Naive thymus-derived CD4-positive, alpha-beta T cell (primary cell): Measurements from ENCODE around the gene AKNAD1. TPM values are rescaled to one million over a fixed set of nuclear protein-coding genes. Genes with fewer than 3 reads are reported as not detected.

Source experiments
- ATAC-seq: fragments of 150-1000 bp; cut with Tn5 transposase; 2 replicates; pipeline ENCODE4 v1.10.0; 2021; ENCODE audit warnings: mild to moderate bottlenecking, moderate library complexity
- CTCF ChIA-PET: fragments of 350-600 bp; sonication (Branson Sonifier 250); formaldehyde crosslinking; loops from one replicate; lab custom pipeline; 2021; ENCODE audit warnings: antibody characterized with exemption; lab: Charles Lee
- POLR2A ChIA-PET: fragments of 350-600 bp; sonication (Branson Sonifier 250); formaldehyde crosslinking; loops from one replicate; lab custom pipeline; 2021; ENCODE audit warnings: antibody characterized with exemption, inconsistent platforms; lab: Charles Lee
- DNase-seq, 9 donors: peaks; one replicate each; pipeline versions ENCODE4 v3.0.0 to v3.0.0-alpha.2; 2020 to 2022; ENCODE audit warnings: mixed read lengths in 1 of 9
- H3K27ac ChIP-seq: one replicate; pipeline ENCODE4 v1.7.0; 2013; ENCODE audit warnings: mild to moderate bottlenecking, low read depth, low read length, moderate library complexity
- H3K27me3 ChIP-seq, 2 donors: one replicate each; pipeline ENCODE4 v1.7.0; 2013; ENCODE audit warnings: low read length in 2 of 2, mild to moderate bottlenecking in 2 of 2, moderate library complexity in 2 of 2; ENCODE audit not compliant: control insufficient read depth in 2 of 2, insufficient read depth in 2 of 2
- H3K36me3 ChIP-seq, 3 experiments: 1 replicate in 2 of 3; 2 replicates in 1 of 3; pipeline ENCODE4 v1.7.0; 2013; ENCODE audit warnings: low read length in 3 of 3, mild to moderate bottlenecking in 3 of 3, moderate library complexity in 1 of 3; ENCODE audit not compliant: insufficient read depth in 3 of 3, control insufficient read depth in 2 of 3
- H3K4me1 ChIP-seq, 2 donors: one replicate each; pipeline ENCODE4 v1.7.0; 2013; ENCODE audit warnings: low read length in 2 of 2, mild to moderate bottlenecking in 2 of 2, moderate library complexity in 1 of 2; ENCODE audit not compliant: control insufficient read depth in 2 of 2, insufficient read depth in 2 of 2
- H3K4me3 ChIP-seq: 2 replicates; pipeline ENCODE4 v1.7.0; 2013; ENCODE audit warnings: mild to moderate bottlenecking, low read length
- H3K9me3 ChIP-seq, 3 experiments: 1 replicate in 2 of 3; 2 replicates in 1 of 3; pipeline ENCODE4 v1.7.0; 2013; ENCODE audit warnings: low read length in 3 of 3; ENCODE audit not compliant: control insufficient read depth in 2 of 3
- H3K27ac Mint-ChIP-seq, 9 donors: one replicate each; pipeline ENCODE4 v1.8.0; 2020 to 2022; ENCODE audit warnings: mixed read lengths in 9 of 9, mild to moderate bottlenecking in 8 of 9, moderate library complexity in 5 of 9, inconsistent platforms in 2 of 9
- H3K27me3 Mint-ChIP-seq, 5 donors: one replicate each; pipeline ENCODE4 v1.8.0; 2021 to 2022; ENCODE audit warnings: mixed read lengths in 5 of 5, mild to moderate bottlenecking in 1 of 5
- H3K36me3 Mint-ChIP-seq, 5 donors: one replicate each; pipeline ENCODE4 v1.8.0; 2020 to 2022; ENCODE audit warnings: mixed read lengths in 5 of 5, mild to moderate bottlenecking in 3 of 5, inconsistent platforms in 1 of 5
- H3K4me1 Mint-ChIP-seq, 7 donors: one replicate each; pipeline ENCODE4 v1.8.0; 2020 to 2022; ENCODE audit warnings: mixed read lengths in 7 of 7, mild to moderate bottlenecking in 3 of 7, inconsistent platforms in 1 of 7
- H3K4me3 Mint-ChIP-seq, 10 donors: one replicate each; pipeline ENCODE4 v1.8.0; 2020 to 2022; ENCODE audit warnings: mild to moderate bottlenecking in 10 of 10, mixed read lengths in 10 of 10, moderate library complexity in 6 of 10, inconsistent platforms in 2 of 10
- H3K9me3 Mint-ChIP-seq, 11 donors: one replicate each; pipeline ENCODE4 v1.8.0; 2020 to 2022; ENCODE audit warnings: mixed read lengths in 11 of 11, mild to moderate bottlenecking in 4 of 11, inconsistent platforms in 1 of 11, moderate library complexity in 1 of 11
- intact Hi-C, 2 donors: fragments of 100-400 bp; cut with micrococcal nuclease; formaldehyde crosslinking; loops; one replicate each; pipeline ENCODE4 v1.15.1; 2023
- polyA plus RNA-seq, 2 donors: library from polyadenylated mRNA; unstranded; fragments of 300-500 nt; fragmentation: Illumina TruSeq; gene quantifications; one replicate each; pipeline ENCODE4 v1.2.3, GENCODE V29; 2021
- total RNA-seq, 6 experiments: library from RNA in 5 of 6; stranded (reverse) in 5 of 6; gene quantifications; 1 replicate in 5 of 6; 2 replicates in 1 of 6; pipeline ENCODE4 v1.2.3 and lab custom pipeline; 2021 to 2026

The AKNAD1 gene
- total and polyA plus RNA-seq, 7 experiments from 2014 or later: not detected

- CTCF ChIA-PET: interaction anchor here (1.4 kb wide), 1 partner anchor 12 kb away, joined by 4 read pairs; no protein-coding TSS in a partner anchor
- Mint-ChIP-seq H3K9me3 (no peaks in the 10 kb centered on the region), H3K36me3 (no peaks in the 10 kb centered on the region), H3K27me3 (peaks cover 0 to 36% (median 7%) of the 10 kb centered on the region in 5 donors), H3K27ac (no peak overlapping the region), H3K4me3 (no peak overlapping the region), H3K4me1 (no peaks in the 10 kb centered on the region)
- H3K36me3 ChIP-seq: no peaks in the 10 kb centered on the region
- DNase-seq: no peak
- H3K9me3 ChIP-seq: no peaks in the 10 kb centered on the region
- H3K4me1 ChIP-seq: no peaks in the 10 kb centered on the region
- intact Hi-C loops: no loop called here
- no peak overlapping the region for H3K4me3 ChIP-seq
- H3K27ac ChIP-seq: no peak overlapping the region
- H3K27me3 ChIP-seq: no peaks in the 10 kb centered on the region
- POLR2A ChIA-PET: no interaction called here
- no peak for ATAC-seq
Measured at GRCh38 chr1:108816049-108816893, 40.6 kb downstream of the AKNAD1 start.

- H3K36me3 Mint-ChIP-seq: peaks cover 0 to under 1% (median 0%) of the 10 kb centered on the region in 5 donors
- peaks cover 0 to 33% (median 7%) of the 10 kb centered on the region in 5 donors for H3K27me3 Mint-ChIP-seq
- no peak overlapping the region for H3K27ac Mint-ChIP-seq
- Histone ChIP-seq H3K4me1 (no peaks in the 10 kb centered on the region), H3K36me3 (no peaks in the 10 kb centered on the region), H3K9me3 (no peaks in the 10 kb centered on the region), H3K27me3 (no peaks in the 10 kb centered on the region), H3K4me3 (no peak overlapping the region), H3K27ac (no peak overlapping the region)
- no peak overlapping the region for H3K4me3 Mint-ChIP-seq
- intact Hi-C loops: no loop called here
- ChIA-PET CTCF (no interaction called here), POLR2A (no interaction called here)
- no peaks in the 10 kb centered on the region for H3K9me3 Mint-ChIP-seq
- no peak for ATAC-seq
- no peaks in the 10 kb centered on the region for H3K4me1 Mint-ChIP-seq
- no peak for DNase-seq
Measured at GRCh38 chr1:108815566-108815965, 41.3 kb downstream of the AKNAD1 start.

GRCh38 chr1:108814343-108815125 is 42.4 kb downstream of the AKNAD1 start:
- H3K27me3 Mint-ChIP-seq: peaks cover 0 to 27% (median 4%) of the 10 kb centered on the region in 5 donors
- H3K4me1 ChIP-seq: no peaks in the 10 kb centered on the region
- H3K27me3 ChIP-seq: no peaks in the 10 kb centered on the region
- ChIA-PET POLR2A (interaction anchor here (1.1 kb wide), 1 partner anchor 16 kb away, joined by 5 read pairs; no protein-coding TSS in a partner anchor), CTCF (no interaction called here)
- no peaks in the 10 kb centered on the region for H3K9me3 Mint-ChIP-seq
- H3K4me1 Mint-ChIP-seq: no peaks in the 10 kb centered on the region
- H3K36me3 Mint-ChIP-seq: peaks cover 0 to 5% (median 2%) of the 10 kb centered on the region in 5 donors
- no peak overlapping the region for H3K4me3 ChIP-seq
- H3K27ac ChIP-seq: no peak overlapping the region
- H3K27ac Mint-ChIP-seq: no peak overlapping the region
- intact Hi-C loops: no loop called here
- no peak for ATAC-seq
- no peaks in the 10 kb centered on the region for H3K36me3 ChIP-seq
- no peak for DNase-seq
- H3K4me3 Mint-ChIP-seq: no peak overlapping the region
- H3K9me3 ChIP-seq: no peaks in the 10 kb centered on the region

- Mint-ChIP-seq H3K4me1 (no peaks in the 10 kb centered on the region), H3K27me3 (peaks cover 0 to 27% (median 0%) of the 10 kb centered on the region in 5 donors), H3K9me3 (no peaks in the 10 kb centered on the region), H3K27ac (no peak overlapping the region), H3K36me3 (peaks cover 0 to 10% (median 4%) of the 10 kb centered on the region in 5 donors), H3K4me3 (no peak overlapping the region)
- ChIA-PET POLR2A (no interaction called here), CTCF (no interaction called here)
- Histone ChIP-seq H3K36me3 (peaks cover 0 to 3% (median 0%) of the 10 kb centered on the region in 3 experiments), H3K27ac (no peak overlapping the region), H3K27me3 (no peaks in the 10 kb centered on the region), H3K4me3 (no peak overlapping the region), H3K9me3 (no peaks in the 10 kb centered on the region), H3K4me1 (no peaks in the 10 kb centered on the region)
- intact Hi-C loops: no loop called here
- ATAC-seq (no peak), DNase-seq (no peak)
Measured at GRCh38 chr1:108813326-108813725, 43.6 kb downstream of the AKNAD1 start.

GRCh38 chr1:108811611-108812010 is 45.3 kb downstream of the AKNAD1 start:
- Mint-ChIP-seq H3K36me3 (peaks cover 0 to 13% (median 6%) of the 10 kb centered on the region in 5 donors), H3K27me3 (peaks cover 0 to 22% (median 0%) of the 10 kb centered on the region in 5 donors), H3K9me3 (no peaks in the 10 kb centered on the region), H3K27ac (no peak overlapping the region), H3K4me3 (no peak overlapping the region), H3K4me1 (no peaks in the 10 kb centered on the region)
- Histone ChIP-seq H3K27me3 (no peaks in the 10 kb centered on the region), H3K36me3 (peaks cover 0 to 7% (median under 1%) of the 10 kb centered on the region in 3 experiments), H3K9me3 (no peaks in the 10 kb centered on the region), H3K4me3 (no peak overlapping the region), H3K27ac (no peak overlapping the region), H3K4me1 (no peaks in the 10 kb centered on the region)
- ATAC-seq: no peak
- intact Hi-C loops: no loop called here
- CTCF ChIA-PET: no interaction called here
- POLR2A ChIA-PET: no interaction called here
- no peak for DNase-seq

- intact Hi-C loops: no loop called here
- ATAC-seq: no peak
- CTCF ChIA-PET: no interaction called here
Measured at GRCh38 chr1:108808438-108808837, 48.5 kb downstream of the AKNAD1 start.

More at GRCh38 chr1:108808438-108808837, 48.5 kb downstream of the AKNAD1 start:
- Mint-ChIP-seq H3K27ac (no peak overlapping the region), H3K27me3 (no peaks in the 10 kb centered on the region), H3K36me3 (peaks cover 0 to 33% (median 9%) of the 10 kb centered on the region in 5 donors), H3K4me1 (no peaks in the 10 kb centered on the region), H3K9me3 (no peaks in the 10 kb centered on the region), H3K4me3 (no peak overlapping the region)
- Histone ChIP-seq H3K9me3 (no peaks in the 10 kb centered on the region), H3K4me1 (no peaks in the 10 kb centered on the region), H3K27ac (no peak overlapping the region), H3K4me3 (no peak overlapping the region), H3K27me3 (no peaks in the 10 kb centered on the region), H3K36me3 (peaks cover 0 to 24% (median 9%) of the 10 kb centered on the region in 3 experiments)
- POLR2A ChIA-PET: no interaction called here
- DNase-seq: no peak
